GM12878 (cell line): ENCODE data around the gene ZNF618. TPM values are rescaled to one million over a fixed set of nuclear protein-coding genes. Genes with fewer than 3 reads are reported as not detected.

ENCODE experiments used
- ATAC-seq: fragments of 200-7000 bp; cut with Tn5 transposase; 3 replicates; pipeline ENCODE4 v1.9.1; 2020; ENCODE audit warnings: mild to moderate bottlenecking, moderate library complexity
- BruUV-seq: library from RNA; stranded (reverse); fragments of 400-500 nt; replicated peaks from 2 replicates; lab custom pipeline; 2021; lab: Mats Ljungman, UMichigan
- CTCF ChIA-PET: fragments of 300-600 bp; sonication (Branson Sonifier 250); formaldehyde crosslinking; extraction: SDS; loops from one replicate; lab custom pipeline; 2021; ENCODE audit warnings: inconsistent platforms; lab: Yijun Ruan, JAX
- POLR2A ChIA-PET: fragments of 350-600 bp; formaldehyde crosslinking; extraction: SDS; loops from one replicate; lab custom pipeline; 2021; ENCODE audit warnings: inconsistent platforms; lab: Charles Lee
- RAD21 ChIA-PET: fragments of 300-600 bp; sonication (Branson Sonifier 250); formaldehyde crosslinking; loops from one replicate; lab custom pipeline; 2023; ENCODE audit warnings: antibody characterized with exemption; ENCODE audit not compliant: unreplicated experiment; lab: Charles Lee
- SMC1A ChIA-PET: fragments of 300-600 bp; sonication (Branson Sonifier 250); formaldehyde crosslinking; loops from one replicate; lab custom pipeline; 2023; ENCODE audit not compliant: unreplicated experiment, uncharacterized antibody; lab: Charles Lee
- DNase-seq: peaks from one replicate; pipeline ENCODE4 v3.0.0-alpha.2; 2011; ENCODE audit warnings: low read depth, low spot score
- FAIRE-seq: peaks from 3 replicates; lab custom pipeline; 2011; peaks lifted over from hg19 to GRCh38; lab: Jason Lieb, UNC
- H2AFZ ChIP-seq: 2 replicates; pipeline ENCODE4 v1.6.0; 2011; ENCODE audit warnings: low read depth, low read length, control low read depth; ENCODE audit not compliant: control insufficient read depth
- H3K27ac ChIP-seq: 2 replicates; pipeline ENCODE4 v1.5.1; 2011; ENCODE audit warnings: control low read depth; ENCODE audit not compliant: control insufficient read depth, insufficient read depth
- H3K27me3 ChIP-seq, 2 experiments: replicated peaks in 1 of 2; 2 replicates each; pipeline versions ENCODE4 v1.6.0 to v1.6.1; 2011; ENCODE audit warnings: low read length in 1 of 2; ENCODE audit not compliant: control insufficient read depth in 2 of 2, insufficient read depth in 2 of 2
- H3K36me3 ChIP-seq, 2 experiments: 2 replicates each; pipeline ENCODE4 v1.5.1; 2011; ENCODE audit warnings: low read length in 1 of 2; ENCODE audit not compliant: control insufficient read depth in 2 of 2, insufficient read depth in 2 of 2
- H3K4me1 ChIP-seq: 2 replicates; pipeline ENCODE4 v1.6.1; 2011; ENCODE audit warnings: mild to moderate bottlenecking, low read length, moderate library complexity, mixed read lengths; ENCODE audit not compliant: control insufficient read depth, insufficient read depth
- H3K4me2 ChIP-seq: 2 replicates; pipeline ENCODE4 v1.6.0; 2011; ENCODE audit warnings: control low read depth; ENCODE audit not compliant: control insufficient read depth, insufficient read depth
- H3K4me3 ChIP-seq: fragments of 200-600 bp; sonication (generic); 2 replicates; pipeline ENCODE4 v1.5.1; 2016
- H3K79me2 ChIP-seq: 2 replicates; pipeline ENCODE4 v1.6.0; 2011; ENCODE audit warnings: low read length; ENCODE audit not compliant: control insufficient read depth, insufficient read depth
- H3K9ac ChIP-seq: 2 replicates; pipeline ENCODE4 v1.8.0; 2011; ENCODE audit warnings: low read length, control low read depth, mixed read lengths; ENCODE audit not compliant: control insufficient read depth, insufficient read depth
- H3K9me3 ChIP-seq: replicated peaks from 3 replicates; pipeline ENCODE4 v1.5.1; 2011; ENCODE audit warnings: mild to moderate bottlenecking, low read length; ENCODE audit not compliant: control insufficient read depth, insufficient read depth
- H4K20me1 ChIP-seq: 2 replicates; pipeline ENCODE4 v1.6.0; 2011; ENCODE audit not compliant: control insufficient read depth, insufficient read depth
- CREB1 ChIP-seq: IDR thresholded peaks from 2 replicates; pipeline ENCODE4 v1.6.1; 2012; ENCODE audit warnings: low read depth, mild to moderate bottlenecking, inconsistent platforms
- DPF2 ChIP-seq: fragments of 450-650 bp; IDR thresholded peaks from 2 replicates; pipeline ENCODE4 v1.6.1; 2017; ENCODE audit warnings: mild to moderate bottlenecking
- KAT2A ChIP-seq: conservative IDR thresholded peaks from 2 replicates; pipeline ENCODE4 v1.6.1; 2011; ENCODE audit warnings: low read depth, low read length; ENCODE audit not compliant: control insufficient read depth
- ZNF24 ChIP-seq: fragments of 450-650 bp; IDR thresholded peaks from 2 replicates; pipeline ENCODE4 v1.6.1; 2017; ENCODE audit warnings: antibody characterized with exemption, mild to moderate bottlenecking
- WGBS: methylation state at CpG from one replicate; pipeline ENCODE4 v1.1.6; 2016; ENCODE audit warnings: low lambda C conversion rate; ENCODE audit not compliant: insufficient replicate concordance, insufficient coverage; ENCODE audit errors: missing lambda C conversion rate; 5-methylcytosine and 5-hydroxymethylcytosine counted together
- in situ Hi-C: fragments of 300-500 bp; cut with MboI; formaldehyde crosslinking; loops from 9 replicates; pipeline ENCODE4 v1.14.3; 2018; ENCODE audit warnings: mixed read lengths
- intact Hi-C: fragments of 100-400 bp; cut with micrococcal nuclease; formaldehyde crosslinking; loops from one replicate; pipeline ENCODE4 v1.14.2; 2022; ENCODE audit not compliant: unreplicated experiment
- polyA plus RNA-seq, 11 experiments: library from polyadenylated mRNA; depleted of rRNA in 4 of 11; unstranded in 6 of 11; stranded (reverse) in 5 of 11; fragments of >200 nt; fragmentation: Nextera tagmentation in 4 of 11; fragmentation: Illumina TruSeq in 1 of 11; extraction: Ambion mirVana in 4 of 11; extraction: Trizol in 1 of 11; gene quantifications; 1 replicate in 1 of 11; 2 replicates in 10 of 11; pipeline versions ENCODE4 v1.2.1 to v1.2.3, GENCODE V29; 2011 to 2016; ENCODE audit warnings: inconsistent platforms in 2 of 11, missing spikeins in 2 of 11, low read depth in 1 of 11
- total RNA-seq, 4 experiments: library from RNA; depleted of rRNA in 3 of 4; stranded (reverse); fragments of >200 nt in 3 of 4; fragmentation: Illumina TruSeq in 1 of 4; extraction: Trizol in 1 of 4; gene quantifications; 2 replicates each; pipeline versions ENCODE4 v1.2.1 to v1.2.3, GENCODE V29; 2013 to 2021
- TF ChIP-seq, protein P1 (sequence below), 3 experiments: IDR thresholded peaks in 2 of 3; conservative IDR thresholded peaks in 1 of 3; 2 replicates each; pipeline ENCODE4 v1.5.1; 2011; ENCODE audit warnings: low read depth in 3 of 3, low read length in 3 of 3, mild to moderate bottlenecking in 3 of 3, control low read depth in 2 of 3, moderate library complexity in 2 of 3, inconsistent platforms in 1 of 3, mixed read lengths in 1 of 3; ENCODE audit not compliant: control insufficient read depth in 2 of 3, insufficient read depth in 1 of 3; ENCODE audit errors: extremely low read depth in 1 of 3

ZNF618 gene
- total and polyA plus RNA-seq, 10 of the 15 experiments (the other 5 are each of a cell fraction or from before 2014, with no cell fraction given), result 0.01 to 0.24 (median 0.06) TPM; not detected in 2

DNA sequence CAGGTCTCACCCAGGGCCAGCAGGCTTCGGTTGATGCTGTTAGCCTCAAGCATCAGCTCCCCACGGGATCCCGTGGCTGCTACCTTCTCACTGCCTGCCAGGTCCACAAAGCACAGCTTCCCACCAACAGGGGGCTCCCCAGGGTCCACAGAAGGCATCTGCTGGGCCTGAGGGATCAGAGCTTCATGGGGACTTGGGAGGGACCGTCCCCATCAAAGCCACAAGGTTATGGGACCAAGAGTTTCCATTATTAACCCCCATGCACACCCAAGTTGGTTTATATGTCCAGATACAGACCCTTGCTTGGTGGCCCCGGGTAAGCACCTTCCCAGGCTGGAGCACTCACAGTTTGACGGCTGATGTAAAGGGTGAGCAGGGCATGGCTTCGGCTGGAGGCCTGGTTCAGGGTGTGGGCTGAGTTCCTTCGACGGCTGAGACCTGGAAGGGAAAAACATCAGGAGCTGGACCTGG lies 220.0 kb downstream of the ZNF618 start:
- BruUV-seq, result no TSS peak

More for the DNA sequence above, 220.0 kb downstream of the ZNF618 start:
- intact Hi-C loops (no loop called here), in situ Hi-C loops (loop anchor here (25.0 kb wide), 1 partner anchor 191 kb away; no protein-coding TSS in a partner anchor)
- Histone ChIP-seq H3K36me3 (no peaks in the 10 kb centered on the region), H3K79me2 (no peaks in the 10 kb centered on the region), H3K27ac (no peak overlapping the region), H2AFZ (no peak overlapping the region), H4K20me1 (no peaks in the 10 kb centered on the region), H3K4me1 (no peaks in the 10 kb centered on the region), H3K9ac (no peak overlapping the region), H3K27me3 (no peaks in the 10 kb centered on the region; a peak in 2 of 4 replicates), H3K4me3 (no peak overlapping the region), H3K9me3 (no peaks in the 10 kb centered on the region), H3K4me2 (no peak overlapping the region)
- CTCF ChIA-PET, result interaction anchor here (0.6 to 4.0 kb wide), 3 partner anchors 11 to 1861 kb away, joined by 3 to 19 read pairs (median 16); no protein-coding TSS in a partner anchor
- WGBS, result 21% methylated on average over 9 of the region's 9 CpGs
- no peak for ATAC-seq
- no peak for FAIRE-seq
- POLR2A ChIA-PET, result no interaction called here
- SMC1A ChIA-PET, result no interaction called here
- TF ChIP-seq ZNF24 (no peak), DPF2 (no peak), KAT2A (no peak), CREB1 (no peak)
- TF ChIP-seq, protein P1, sequence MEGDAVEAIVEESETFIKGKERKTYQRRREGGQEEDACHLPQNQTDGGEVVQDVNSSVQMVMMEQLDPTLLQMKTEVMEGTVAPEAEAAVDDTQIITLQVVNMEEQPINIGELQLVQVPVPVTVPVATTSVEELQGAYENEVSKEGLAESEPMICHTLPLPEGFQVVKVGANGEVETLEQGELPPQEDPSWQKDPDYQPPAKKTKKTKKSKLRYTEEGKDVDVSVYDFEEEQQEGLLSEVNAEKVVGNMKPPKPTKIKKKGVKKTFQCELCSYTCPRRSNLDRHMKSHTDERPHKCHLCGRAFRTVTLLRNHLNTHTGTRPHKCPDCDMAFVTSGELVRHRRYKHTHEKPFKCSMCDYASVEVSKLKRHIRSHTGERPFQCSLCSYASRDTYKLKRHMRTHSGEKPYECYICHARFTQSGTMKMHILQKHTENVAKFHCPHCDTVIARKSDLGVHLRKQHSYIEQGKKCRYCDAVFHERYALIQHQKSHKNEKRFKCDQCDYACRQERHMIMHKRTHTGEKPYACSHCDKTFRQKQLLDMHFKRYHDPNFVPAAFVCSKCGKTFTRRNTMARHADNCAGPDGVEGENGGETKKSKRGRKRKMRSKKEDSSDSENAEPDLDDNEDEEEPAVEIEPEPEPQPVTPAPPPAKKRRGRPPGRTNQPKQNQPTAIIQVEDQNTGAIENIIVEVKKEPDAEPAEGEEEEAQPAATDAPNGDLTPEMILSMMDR (IDR thresholded peaks at IDR 0.05 in 2 of 3, conservative IDR thresholded peaks at IDR 0.05 in 1 of 3; ENCODE audit: control insufficient read depth in 2 of 3, extremely low read depth in 1 of 3, insufficient read depth in 1 of 3, low read depth in 3 of 3, low read length in 3 of 3), result peak in 1 of 3 experiments; percentile 9; a peak in 1 of 6 replicates
- DNase-seq, result no peak
- RAD21 ChIA-PET, result no interaction called here
